A549 (cell line): Measurements from ENCODE around the gene NOS2. TPM values are rescaled to one million over a fixed set of nuclear protein-coding genes. Genes with fewer than 3 reads are reported as not detected.
"Not testable (repeated sequence)": the region's sequence is repeated elsewhere in the genome, so short reads cannot be mapped to it uniquely, and the experiment has no call there.

Experiments used
- ATAC-seq, 2 experiments: fragments of 200-7000 bp in 1 of 2; fragments of >200 bp in 1 of 2; cut with Nextera tagmentation in 1 of 2; cut with Tn5 transposase in 1 of 2; 3 replicates each; pipeline versions ENCODE4 v1.8.0 to v1.9.1; 2018 to 2020; ENCODE audit warnings: mild to moderate bottlenecking in 1 of 2, moderate library complexity in 1 of 2
- CTCF ChIA-PET: fragments of 300-600 bp; sonication (Branson Sonifier 250); formaldehyde crosslinking; extraction: SDS; loops from one replicate; lab custom pipeline; 2021; ENCODE audit warnings: antibody characterized with exemption, inconsistent platforms; lab: Yijun Ruan, JAX
- POLR2A ChIA-PET: fragments of 350-600 bp; formaldehyde crosslinking; extraction: SDS; loops from one replicate; lab custom pipeline; 2021; ENCODE audit warnings: antibody characterized with exemption, inconsistent platforms; lab: Yijun Ruan, JAX
- DNase-seq, 2 experiments: peaks; one replicate each; pipeline versions ENCODE4 v3.0.0 to v3.0.0-alpha.2; 2011 to 2016; ENCODE audit warnings: low read depth in 1 of 2, low spot score in 1 of 2
- FAIRE-seq: peaks from 2 replicates; lab custom pipeline; 2011; peaks lifted over from hg19 to GRCh38; lab: Jason Lieb, UNC
- H3K27ac ChIP-seq, 2 experiments: fragments of >200 bp; sonication (Bioruptor Twin); formaldehyde crosslinking; 3 replicates each; pipeline ENCODE4 v1.5.1; 2016 to 2017
- H3K4me1 ChIP-seq: fragments of >200 bp; sonication (Bioruptor Twin); formaldehyde crosslinking; 3 replicates; pipeline ENCODE4 v1.6.1; 2016
- H3K4me2 ChIP-seq: fragments of >200 bp; sonication (Bioruptor Twin); formaldehyde crosslinking; 3 replicates; pipeline ENCODE4 v1.6.1; 2016
- H3K4me3 ChIP-seq: fragments of >200 bp; sonication (Bioruptor Twin); formaldehyde crosslinking; 3 replicates; pipeline ENCODE4 v1.5.1; 2016
- H3K9me3 ChIP-seq: fragments of >200 bp; sonication (Bioruptor Twin); formaldehyde crosslinking; 3 replicates; pipeline ENCODE4 v1.6.1; 2016
- ATOH8 ChIP-seq: fragments of 250-450 bp; sonication (Bioruptor Pico); IDR thresholded peaks from 2 replicates; pipeline ENCODE4 v1.5.0; 2020; ENCODE audit warnings: low read depth, mild to moderate bottlenecking, moderate library complexity
- BCL3 ChIP-seq: fragments of >200 bp; sonication (Bioruptor Twin); formaldehyde crosslinking; IDR thresholded peaks from 3 replicates; pipeline ENCODE4 v1.6.1; 2016
- BHLHE40 ChIP-seq: IDR thresholded peaks from 2 replicates; pipeline ENCODE4 v1.6.1; 2012; ENCODE audit warnings: low read depth, low read length, inconsistent platforms
- CBX8 ChIP-seq: fragments of 200-600 bp; sonication (generic); IDR thresholded peaks from 2 replicates; pipeline ENCODE4 v1.6.1; 2016
- CEBPB ChIP-seq, 2 experiments: fragments of >200 bp in 1 of 2; sonication (Bioruptor Twin) in 1 of 2; formaldehyde crosslinking in 1 of 2; IDR thresholded peaks; 2 replicates each; pipeline ENCODE4 v1.6.1; 2012 to 2016
- CHD2 ChIP-seq: fragments of 150-350 bp; IDR thresholded peaks from 2 replicates; pipeline ENCODE4 v1.6.1; 2014; ENCODE audit warnings: low read length; ENCODE audit not compliant: partially characterized antibody
- E2F6 ChIP-seq: IDR thresholded peaks from 2 replicates; pipeline ENCODE4 v1.6.1; 2012; ENCODE audit warnings: low read depth, borderline replicate concordance
- EHMT2 ChIP-seq: fragments of 200-600 bp; sonication (generic); IDR thresholded peaks from 2 replicates; pipeline ENCODE4 v1.6.1; 2016; ENCODE audit warnings: antibody characterized with exemption, low read depth, mild to moderate bottlenecking, moderate library complexity
- FOSL2 ChIP-seq, 2 experiments: fragments of 450-650 bp in 1 of 2; fragments of >200 bp in 1 of 2; sonication (Bioruptor Twin) in 1 of 2; formaldehyde crosslinking; IDR thresholded peaks; 2 replicates each; pipeline versions ENCODE4 v1.5.0 to v1.6.1; 2016 to 2020; ENCODE audit warnings: mild to moderate bottlenecking in 1 of 2, moderate library complexity in 1 of 2
- HEYL ChIP-seq: fragments of 250-450 bp; sonication (Bioruptor Pico); IDR thresholded peaks from 2 replicates; pipeline ENCODE4 v1.8.0; 2021; ENCODE audit warnings: mild to moderate bottlenecking, moderate library complexity
- HMGXB4 ChIP-seq: fragments of 250-450 bp; sonication (Bioruptor Pico); IDR thresholded peaks from 2 replicates; pipeline ENCODE4 v1.5.0; 2021; ENCODE audit warnings: mild to moderate bottlenecking, moderate library complexity, borderline replicate concordance
- HOXA7 ChIP-seq: fragments of 250-450 bp; sonication (Bioruptor Pico); IDR thresholded peaks from 2 replicates; pipeline ENCODE4 v1.5.0; 2020; ENCODE audit warnings: mild to moderate bottlenecking, moderate library complexity
- MAFK ChIP-seq: fragments of 450-650 bp; IDR thresholded peaks from 2 replicates; pipeline ENCODE4 v1.6.1; 2014; ENCODE audit not compliant: partially characterized antibody
- MAX ChIP-seq: IDR thresholded peaks from 2 replicates; pipeline ENCODE4 v1.6.1; 2012
- MAZ ChIP-seq: fragments of 150-350 bp; IDR thresholded peaks from 2 replicates; pipeline ENCODE4 v1.6.1; 2014; ENCODE audit warnings: antibody characterized with exemption, low read depth, low read length, borderline replicate concordance
- MYC ChIP-seq: IDR thresholded peaks from 2 replicates; pipeline ENCODE4 v1.6.1; 2012; ENCODE audit warnings: mild to moderate bottlenecking, inconsistent platforms, low read length, improper control_type of control experiment, borderline replicate concordance
- PBX3 ChIP-seq: IDR thresholded peaks from 2 replicates; pipeline ENCODE4 v1.6.1; 2012
- RFX5 ChIP-seq: fragments of 450-650 bp; IDR thresholded peaks from 2 replicates; pipeline ENCODE4 v1.7.1; 2014; ENCODE audit warnings: antibody characterized with exemption, mild to moderate bottlenecking, moderate library complexity
- TFCP2L1 ChIP-seq: fragments of 250-450 bp; sonication (Bioruptor Pico); IDR thresholded peaks from 2 replicates; pipeline ENCODE4 v1.5.0; 2021; ENCODE audit warnings: mild to moderate bottlenecking
- ZC3H11A ChIP-seq: fragments of 450-650 bp; IDR thresholded peaks from 2 replicates; pipeline ENCODE4 v1.6.1; 2014; ENCODE audit warnings: antibody characterized with exemption, mild to moderate bottlenecking
- ZFP36 ChIP-seq: fragments of 450-650 bp; IDR thresholded peaks from 2 replicates; pipeline ENCODE4 v1.6.1; 2014; ENCODE audit warnings: borderline replicate concordance; ENCODE audit not compliant: partially characterized antibody
- WGBS: methylation state at CpG from one replicate; pipeline ENCODE4 v1.1.6; 2017; ENCODE audit errors: missing lambda C conversion rate; 5-methylcytosine and 5-hydroxymethylcytosine counted together
- polyA plus RNA-seq, 4 experiments: library from polyadenylated mRNA; depleted of rRNA in 3 of 4; stranded (reverse); fragments of >200 nt; fragmentation: RNase III in 1 of 4; extraction: RNeasy Plus Mini Kit Qiagen cat#74134 plus additional on column Dnase treatment in 1 of 4; gene quantifications; 2 replicates in 3 of 4; 3 replicates in 1 of 4; pipeline ENCODE4 v1.2.3, GENCODE V29; 2011 to 2017
- TF ChIP-seq, protein P1 (sequence below): fragments of 150-350 bp; IDR thresholded peaks from 2 replicates; pipeline ENCODE4 v1.6.1; 2014; ENCODE audit warnings: low read depth, mild to moderate bottlenecking, low read length
- TF ChIP-seq, protein P2 (sequence below): fragments of >200 bp; sonication (Bioruptor Twin); formaldehyde crosslinking; IDR thresholded peaks from 2 replicates; pipeline ENCODE4 v1.6.1; 2016

NOS2 gene
- polyA plus RNA-seq, 2 of the 4 experiments (the other 2 are of a cell fraction), result 0.08 to 0.17 TPM

DNA sequence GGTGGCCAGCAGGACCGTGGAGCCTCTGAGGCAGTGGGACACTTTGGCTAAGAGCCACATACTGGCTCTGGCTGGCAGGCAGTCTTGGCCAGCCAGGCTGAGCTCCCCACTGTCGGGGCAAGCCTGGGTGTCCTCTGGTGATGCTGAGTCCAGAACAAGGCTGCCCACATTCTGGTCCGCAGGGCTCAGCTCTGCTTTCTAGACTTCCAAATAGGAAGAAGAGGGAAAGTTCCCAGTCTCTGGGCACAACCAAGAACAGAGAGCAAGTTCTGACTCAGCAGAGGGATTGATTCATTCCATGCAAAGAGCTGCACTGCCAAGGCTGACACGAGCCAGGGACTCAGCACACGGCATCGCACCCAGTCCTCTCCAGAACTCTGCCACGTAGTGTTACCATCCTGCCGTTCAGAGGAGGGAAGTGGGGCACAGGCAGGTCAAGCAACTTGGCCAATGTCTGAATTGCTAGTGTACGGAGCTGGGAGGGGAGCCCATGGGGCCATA is 58.9 kb downstream of the NOS2 start:
- DNase-seq (no peak), FAIRE-seq (no peak), ATAC-seq (peak; percentile 19 to 62; a peak in 3 of 6 replicates)
- Histone ChIP-seq H3K4me1 (no peaks in the 10 kb centered on the region), H3K4me2 (no peak overlapping the region), H3K9me3 (no peaks in the 10 kb centered on the region), H3K27ac (no peak overlapping the region), H3K4me3 (no peak overlapping the region)
- TF ChIP-seq, protein P1, sequence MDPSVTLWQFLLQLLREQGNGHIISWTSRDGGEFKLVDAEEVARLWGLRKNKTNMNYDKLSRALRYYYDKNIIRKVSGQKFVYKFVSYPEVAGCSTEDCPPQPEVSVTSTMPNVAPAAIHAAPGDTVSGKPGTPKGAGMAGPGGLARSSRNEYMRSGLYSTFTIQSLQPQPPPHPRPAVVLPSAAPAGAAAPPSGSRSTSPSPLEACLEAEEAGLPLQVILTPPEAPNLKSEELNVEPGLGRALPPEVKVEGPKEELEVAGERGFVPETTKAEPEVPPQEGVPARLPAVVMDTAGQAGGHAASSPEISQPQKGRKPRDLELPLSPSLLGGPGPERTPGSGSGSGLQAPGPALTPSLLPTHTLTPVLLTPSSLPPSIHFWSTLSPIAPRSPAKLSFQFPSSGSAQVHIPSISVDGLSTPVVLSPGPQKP, result no peak
- no peak for TF ChIP-seq ZFP36
- TF ChIP-seq BHLHE40, result no peak
- TF ChIP-seq MAFK, result no peak
- TF ChIP-seq CHD2, result no peak
- TF ChIP-seq BCL3, result no peak
- TF ChIP-seq ATOH8, result no peak
- TF ChIP-seq MAX, result no peak
- TF ChIP-seq E2F6, result no peak
- no peak for TF ChIP-seq RFX5
- TF ChIP-seq HEYL, result no peak
- TF ChIP-seq EHMT2, result no peak
- TF ChIP-seq CBX8, result no peak
- no peak for TF ChIP-seq MYC
- ChIA-PET CTCF (interaction anchor here (0.7 to 5.3 kb wide), 7 partner anchors 13 to 143 kb away, joined by 3 to 30 read pairs (median 5); no protein-coding TSS in a partner anchor), POLR2A (no interaction called here)
- WGBS, result 57% methylated on average over 9 of the region's 9 CpGs

- H3K27ac ChIP-seq, DNase-seq, H3K4me2 ChIP-seq, ATAC-seq, FAIRE-seq, H3K4me3 ChIP-seq, H3K9me3 ChIP-seq, POLR2A ChIA-PET, H3K4me1 ChIP-seq: not testable (repeated sequence)
- 79% methylated on average over 5 of the region's 5 CpGs for WGBS
- CTCF ChIA-PET, result interaction anchor here (0.6 to 7.9 kb wide), 6 partner anchors 16 to 140 kb away, joined by 3 to 33 read pairs (median 9); no protein-coding TSS in a partner anchor
Observed at GRCh38 chr17:27740541-27740940, 59.8 kb downstream of the NOS2 start.

- TF ChIP-seq ZC3H11A, result no peak
- no peak for TF ChIP-seq TFCP2L1 (CRISPR knock-in tag)
- TF ChIP-seq MAX, result no peak
- TF ChIP-seq MAFK, result no peak
- TF ChIP-seq, protein P2, sequence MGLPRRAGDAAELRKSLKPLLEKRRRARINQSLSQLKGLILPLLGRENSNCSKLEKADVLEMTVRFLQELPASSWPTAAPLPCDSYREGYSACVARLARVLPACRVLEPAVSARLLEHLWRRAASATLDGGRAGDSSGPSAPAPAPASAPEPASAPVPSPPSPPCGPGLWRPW, result no peak
- TF ChIP-seq HEYL, result no peak
- no peak for TF ChIP-seq FOSL2 (IDR thresholded peaks at IDR 0.05)
- no peak for TF ChIP-seq FOSL2 (CRISPR knock-in tag; IDR thresholded peaks at IDR 0.05)
- no peak for TF ChIP-seq CBX8
- no peak for TF ChIP-seq PBX3
- TF ChIP-seq HMGXB4, result no peak
- no peak for TF ChIP-seq HOXA7 (CRISPR knock-in tag)
- TF ChIP-seq MAZ, result no peak
- no peak for TF ChIP-seq CEBPB (IDR thresholded peaks at IDR 0.05)
- TF ChIP-seq, all 56 proteins: peak for 0
- ATAC-seq, result peak in 1 of 2 experiments; percentile 48; a peak in 1 of 6 replicates
- no peaks in the 10 kb centered on the region for H3K9me3 ChIP-seq
- peak in 1 of 2 experiments; percentile 14 for DNase-seq
- no peaks in the 10 kb centered on the region for H3K4me1 ChIP-seq
- peak overlapping the region; percentile 14; the same call in 1 of the 3 replicates for H3K4me2 ChIP-seq
- 18% methylated on average over 3 of the region's 3 CpGs for WGBS
- CTCF ChIA-PET, result interaction anchor here (1.1 to 7.9 kb wide), 3 partner anchors 26 to 516 kb away, joined by 3 to 33 read pairs (median 3); no protein-coding TSS in a partner anchor
- no peak overlapping the region for H3K27ac ChIP-seq
- no peak overlapping the region for H3K4me3 ChIP-seq
- peak; percentile 76 for FAIRE-seq
- POLR2A ChIA-PET, result no interaction called here
Observed at GRCh38 chr17:27733773-27734172, 66.6 kb downstream of the NOS2 start.

- H3K9me3 ChIP-seq, DNase-seq, H3K4me2 ChIP-seq, H3K4me3 ChIP-seq, H3K27ac ChIP-seq, H3K4me1 ChIP-seq, ATAC-seq, POLR2A ChIA-PET: not testable (repeated sequence)
- peak; percentile 78 for FAIRE-seq
- CTCF ChIA-PET, result interaction anchor here (1.0 to 7.9 kb wide), 3 partner anchors 24 to 147 kb away, joined by 4 to 33 read pairs (median 16); no protein-coding TSS in a partner anchor
Observed at GRCh38 chr17:27732746-27733145, 67.6 kb downstream of the NOS2 start.
